Heart left ventricle (tissue), 16 donors: ENCODE measurements around the gene DAPP1. TPM values are rescaled to one million over a fixed set of nuclear protein-coding genes. Genes with fewer than 3 reads are reported as not detected.

Source experiments
- ATAC-seq, 4 donors: fragments of 200-7000 bp; cut with Tn5 transposase; one replicate each; pipeline ENCODE4 v1.9.1; 2020 to 2022; ENCODE audit warnings: moderate library complexity in 4 of 4, mild to moderate bottlenecking in 3 of 4, moderate number of reproducible peaks in 1 of 4
- DNase-seq, 5 donors: peaks; one replicate each; pipeline ENCODE4 v3.0.0-alpha.2; 2020
- H3K27ac ChIP-seq, 12 donors: fragments of 200-600 bp; sonication (generic) in 4 of 12; one replicate each; pipeline versions ENCODE4 v1.5.0 to v1.8.0; 2016 to 2022; ENCODE audit warnings: mild to moderate bottlenecking in 2 of 12
- H3K27me3 ChIP-seq, 9 donors: fragments of 200-600 bp; sonication (generic) in 2 of 9; one replicate each; pipeline versions ENCODE4 v1.5.1 to v1.8.0; 2016 to 2022; ENCODE audit warnings: mild to moderate bottlenecking in 3 of 9
- H3K36me3 ChIP-seq, 9 donors: fragments of 200-600 bp; sonication (generic) in 2 of 9; one replicate each; pipeline versions ENCODE4 v1.5.0 to v1.8.0; 2018 to 2022; ENCODE audit warnings: mild to moderate bottlenecking in 2 of 9
- H3K4me1 ChIP-seq, 12 donors: fragments of 200-600 bp; sonication (generic) in 4 of 12; one replicate each; pipeline versions ENCODE4 v1.5.0 to v1.8.0; 2016 to 2022; ENCODE audit warnings: mild to moderate bottlenecking in 3 of 12
- H3K4me3 ChIP-seq, 12 donors: fragments of 200-600 bp; sonication (generic) in 4 of 12; one replicate each; pipeline versions ENCODE4 v1.5.0 to v1.8.0; 2017 to 2022; ENCODE audit warnings: mild to moderate bottlenecking in 9 of 12, moderate library complexity in 4 of 12
- H3K9me3 ChIP-seq, 12 donors: fragments of 200-600 bp; sonication (generic) in 4 of 12; one replicate each; pipeline versions ENCODE4 v1.5.0 to v1.8.0; 2016 to 2022; ENCODE audit warnings: mild to moderate bottlenecking in 1 of 12
- POLR2A ChIP-seq, 2 donors: fragments of 450-650 bp; IDR thresholded peaks; one replicate each; pipeline ENCODE4 v1.6.1; 2017; ENCODE audit warnings: antibody characterized with exemption in 2 of 2, mild to moderate bottlenecking in 2 of 2, moderate library complexity in 2 of 2
- WGBS, 4 donors: extraction: QIAGEN DNeasy Blood & Tissue Kit in 2 of 4; methylation state at CpG; one replicate each; pipeline versions ENCODE4 v1.1.5 to v1.1.7; 2013 to 2018; 5-methylcytosine and 5-hydroxymethylcytosine counted together
- intact Hi-C, 10 donors: fragments of 100-400 bp; cut with DNase I; formaldehyde crosslinking; loops; one replicate each; pipeline versions ENCODE4 v1.11.1 to v1.14.2; 2022
- polyA plus RNA-seq, 2 donors: library from polyadenylated mRNA; stranded (reverse); fragments of 200-250 nt; gene quantifications; one replicate each; pipeline ENCODE4 v1.2.3, GENCODE V29; 2013
- total RNA-seq, 9 donors: library from RNA; depleted of rRNA in 2 of 9; stranded (reverse); fragments of >200 nt in 2 of 9; fragmentation: NEBNext Ultra II Directional in 3 of 9; extraction: Animal tissue kit (Norgen Biotek cat#: 25700) in 3 of 9; gene quantifications; one replicate each; pipeline versions ENCODE4 v1.1.0 to v1.2.4, GENCODE V29; 2016 to 2023
- TF ChIP-seq, protein P1 (sequence below), 12 donors: fragments of 200-600 bp; sonication (generic) in 4 of 12; IDR thresholded peaks; one replicate each; pipeline versions ENCODE4 v1.5.0 to v1.8.0; 2018 to 2022; ENCODE audit warnings: antibody characterized with exemption in 12 of 12, mild to moderate bottlenecking in 5 of 12
- donor health status: ischemic (EF 13 %, LVEDD 7.1; RV severe dilation, severe dysfunction).
- donor health status: healthy with polysubstance abuse.
- donor health status: DM: no; HTN: yes; CAD: no.
- donor health status: DM: no; HTN: no; CAD: no.
- donor health status: ischemic (EF 25% LVEDD 6.9; RV normal size, moderate dysfunction).
- donor health status: ischemic (EF 25% LVEDD 5.7; RV mildly dilated, moderate dysfunction).
- donor health status: healthy.
- donor health status: DM: yes; HTN: yes; CAD: no.
- donor health status: ischemic (EF 35%, LVEDD 5.7; RV mildly dilated, moderate dysfunction).
- donor health status: nonischemic (EF 11% LVEDD 7.7; RV severe dilation, severe dysfunction).
- donor health status: DM: yes; HTN: yes; CAD: no.
- donor health status: PGD.
- donor health status: ischemic (EF 29% LVEDD 5.4; RV normal size, mild dysfunction).
- donor health status: nonischemic (EF 23%, LVEDD 6.1; RV moderate dilation, normal function).

Gene DAPP1
- total and polyA plus RNA-seq, 11 donors: 0.19 to 7.5 (median 0.30) TPM

- H3K27ac ChIP-seq: no peak overlapping the region
- no peak for DNase-seq
- ATAC-seq: no peak
- TF ChIP-seq, protein P1, sequence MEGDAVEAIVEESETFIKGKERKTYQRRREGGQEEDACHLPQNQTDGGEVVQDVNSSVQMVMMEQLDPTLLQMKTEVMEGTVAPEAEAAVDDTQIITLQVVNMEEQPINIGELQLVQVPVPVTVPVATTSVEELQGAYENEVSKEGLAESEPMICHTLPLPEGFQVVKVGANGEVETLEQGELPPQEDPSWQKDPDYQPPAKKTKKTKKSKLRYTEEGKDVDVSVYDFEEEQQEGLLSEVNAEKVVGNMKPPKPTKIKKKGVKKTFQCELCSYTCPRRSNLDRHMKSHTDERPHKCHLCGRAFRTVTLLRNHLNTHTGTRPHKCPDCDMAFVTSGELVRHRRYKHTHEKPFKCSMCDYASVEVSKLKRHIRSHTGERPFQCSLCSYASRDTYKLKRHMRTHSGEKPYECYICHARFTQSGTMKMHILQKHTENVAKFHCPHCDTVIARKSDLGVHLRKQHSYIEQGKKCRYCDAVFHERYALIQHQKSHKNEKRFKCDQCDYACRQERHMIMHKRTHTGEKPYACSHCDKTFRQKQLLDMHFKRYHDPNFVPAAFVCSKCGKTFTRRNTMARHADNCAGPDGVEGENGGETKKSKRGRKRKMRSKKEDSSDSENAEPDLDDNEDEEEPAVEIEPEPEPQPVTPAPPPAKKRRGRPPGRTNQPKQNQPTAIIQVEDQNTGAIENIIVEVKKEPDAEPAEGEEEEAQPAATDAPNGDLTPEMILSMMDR (IDR thresholded peaks at IDR 0.05): no peak
- TF ChIP-seq POLR2A (IDR thresholded peaks at IDR 0.05): no peak
- intact Hi-C loops: no loop called here
- H3K4me3 ChIP-seq: no peak overlapping the region
- H3K36me3 ChIP-seq: no peaks in the 10 kb centered on the region
- H3K9me3 ChIP-seq: no peaks in the 10 kb centered on the region
- H3K4me1 ChIP-seq: peaks cover 0 to 28% (median 0%) of the 10 kb centered on the region in 12 donors
- H3K27me3 ChIP-seq: no peaks in the 10 kb centered on the region
Measured at GRCh38 chr4:99843413-99843812, 26.8 kb downstream of the DAPP1 start.

- DNase-seq (no peak), ATAC-seq (no peak)
- H3K36me3 ChIP-seq: no peaks in the 10 kb centered on the region
- TF ChIP-seq, protein P1 (IDR thresholded peaks at IDR 0.05): no peak
- TF ChIP-seq POLR2A (IDR thresholded peaks at IDR 0.05): no peak
- peaks cover 0 to 28% (median 0%) of the 10 kb centered on the region in 12 donors for H3K4me1 ChIP-seq
- H3K4me3 ChIP-seq: no peak overlapping the region
- H3K27ac ChIP-seq: no peak overlapping the region
- H3K27me3 ChIP-seq: no peaks in the 10 kb centered on the region
- H3K9me3 ChIP-seq: no peaks in the 10 kb centered on the region
- intact Hi-C loops: no loop called here
- 77 to 87% (median 82%) methylated on average over 7 of the region's 7 CpGs for WGBS, 4 donors
Measured at GRCh38 chr4:99844048-99844447, 27.4 kb downstream of the DAPP1 start.

- WGBS, 4 donors: 58 to 76% (median 62%) methylated on average over 1 of the region's 1 CpG
- H3K4me3 ChIP-seq: no peak overlapping the region
- H3K27ac ChIP-seq: peak overlapping the region in 1 of 12 donors; percentile 61
- DNase-seq (no peak), ATAC-seq (no peak)
- H3K9me3 ChIP-seq: no peaks in the 10 kb centered on the region
- no peaks in the 10 kb centered on the region for H3K27me3 ChIP-seq
- H3K4me1 ChIP-seq: peaks cover 0 to 28% (median 0%) of the 10 kb centered on the region in 12 donors
- TF ChIP-seq, protein P1 (IDR thresholded peaks at IDR 0.05): no peak
- TF ChIP-seq POLR2A (IDR thresholded peaks at IDR 0.05): no peak
- intact Hi-C loops: no loop called here
- no peaks in the 10 kb centered on the region for H3K36me3 ChIP-seq
Measured at GRCh38 chr4:99845179-99845578, 28.6 kb downstream of the DAPP1 start.

- no peak for DNase-seq
- intact Hi-C loops: no loop called here
Measured at GRCh38 chr4:99845708-99846469, 29.3 kb downstream of the DAPP1 start.

More at GRCh38 chr4:99845708-99846469, 29.3 kb downstream of the DAPP1 start:
- H3K27ac ChIP-seq: peak overlapping the region in 1 of 12 donors; percentile 61
- ATAC-seq: no peak
- H3K9me3 ChIP-seq: no peaks in the 10 kb centered on the region
- H3K36me3 ChIP-seq: no peaks in the 10 kb centered on the region
- H3K27me3 ChIP-seq: no peaks in the 10 kb centered on the region
- H3K4me3 ChIP-seq: no peak overlapping the region
- H3K4me1 ChIP-seq: peaks cover 0 to 29% (median 0%) of the 10 kb centered on the region in 12 donors
- 76 to 85% (median 83%) methylated on average over 2 of the region's 2 CpGs for WGBS, 4 donors
- TF ChIP-seq, protein P1 (IDR thresholded peaks at IDR 0.05): no peak
- TF ChIP-seq POLR2A (IDR thresholded peaks at IDR 0.05): no peak
